SK-N-MC (cell line): ENCODE data around the gene MRPL12.
A peak's percentile ranks its signal among the peaks of the same experiment; 100 is the strongest.

Experiments used
- DNase-seq: peaks from one replicate; pipeline ENCODE4 v3.0.0-alpha.2; 2011; ENCODE audit warnings: low read depth, low spot score
- H3K27ac ChIP-seq: fragments of 200-600 bp; sonication (generic); 2 replicates; pipeline ENCODE4 v1.5.1; 2016; ENCODE audit warnings: mixed run types
- H3K36me3 ChIP-seq: fragments of 200-600 bp; sonication (generic); 2 replicates; pipeline ENCODE4 v1.6.1; 2017; ENCODE audit warnings: antibody characterized with exemption, low read length, mixed read lengths; ENCODE audit not compliant: insufficient read depth
- H3K4me3 ChIP-seq: fragments of 200-600 bp; sonication (generic); 2 replicates; pipeline ENCODE4 v1.5.1; 2016
- H3K9ac ChIP-seq: fragments of 200-600 bp; sonication (generic); 2 replicates; pipeline ENCODE4 v1.8.0; 2017; ENCODE audit warnings: mixed run types, mixed read lengths; ENCODE audit not compliant: insufficient read length
- H3K9me3 ChIP-seq: fragments of 200-600 bp; sonication (generic); 2 replicates; pipeline ENCODE4 v1.6.1; 2017; ENCODE audit warnings: low read depth, mild to moderate bottlenecking, antibody characterized with exemption, low read length, moderate library complexity, mixed read lengths
- EZH2 ChIP-seq: fragments of 200-600 bp; sonication (generic); IDR thresholded peaks from one replicate; pipeline ENCODE4 v1.6.1; 2017; ENCODE audit warnings: antibody characterized with exemption
- FOXP2 ChIP-seq: optimal IDR thresholded peaks from 2 replicates; pipeline ENCODE3; 2011; ENCODE audit warnings: mild to moderate bottlenecking, moderate library complexity; ENCODE audit not compliant: insufficient read depth; ENCODE audit errors: extremely low read length, control extremely low read depth
- POLR2AphosphoS5 ChIP-seq: IDR thresholded peaks from 2 replicates; pipeline ENCODE4 v1.6.1; 2012; ENCODE audit warnings: mild to moderate bottlenecking, low read depth, low read length, borderline replicate concordance

Gene MRPL12

GRCh38 chr17:81722184-81723120, 19.3 kb downstream of the MRPL12 start:
- DNase-seq: no peak
- H3K9ac ChIP-seq: no peak overlapping the region
- H3K36me3 ChIP-seq: no peaks in the 10 kb centered on the region; the same call in 1 of the 2 replicates
- TF ChIP-seq POLR2AphosphoS5 (peak; percentile 45; the same call in 1 of the 2 replicates), EZH2 (no peak)
- no peaks in the 10 kb centered on the region for H3K9me3 ChIP-seq
- peak overlapping the region; percentile 84 for H3K27ac ChIP-seq
- H3K4me3 ChIP-seq: no peak overlapping the region

- no peak overlapping the region for H3K4me3 ChIP-seq
- DNase-seq: no peak
- H3K27ac ChIP-seq: peak overlapping the region; percentile 84
- H3K36me3 ChIP-seq: no peaks in the 10 kb centered on the region; the same call in 1 of the 2 replicates
- H3K9me3 ChIP-seq: no peaks in the 10 kb centered on the region
- TF ChIP-seq EZH2 (no peak), FOXP2 (no peak), POLR2AphosphoS5 (no peak)
- H3K9ac ChIP-seq: no peak overlapping the region
Measured at GRCh38 chr17:81723651-81724209, 20.6 kb downstream of the MRPL12 start.

- Histone ChIP-seq H3K36me3 (no peaks in the 10 kb centered on the region), H3K4me3 (no peak overlapping the region), H3K9me3 (no peaks in the 10 kb centered on the region), H3K9ac (no peak overlapping the region), H3K27ac (no peak overlapping the region)
- DNase-seq: no peak
- no peak for TF ChIP-seq FOXP2
- no peak for TF ChIP-seq EZH2
- TF ChIP-seq POLR2AphosphoS5: no peak
Measured at GRCh38 chr17:81725439-81725838, 22.3 kb downstream of the MRPL12 start.

- no peak overlapping the region for H3K9ac ChIP-seq
- no peak overlapping the region for H3K4me3 ChIP-seq
- H3K36me3 ChIP-seq: no peaks in the 10 kb centered on the region
- H3K27ac ChIP-seq: no peak overlapping the region
- TF ChIP-seq EZH2 (no peak), FOXP2 (no peak), POLR2AphosphoS5 (no peak)
- DNase-seq: no peak
- no peaks in the 10 kb centered on the region for H3K9me3 ChIP-seq
Measured at GRCh38 chr17:81726004-81726403, 22.8 kb downstream of the MRPL12 start.

GRCh38 chr17:81727324-81728031, 24.3 kb downstream of the MRPL12 start:
- no peak overlapping the region for H3K27ac ChIP-seq
- H3K9ac ChIP-seq: no peak overlapping the region
- no peaks in the 10 kb centered on the region for H3K36me3 ChIP-seq
- TF ChIP-seq EZH2 (no peak), POLR2AphosphoS5 (no peak), FOXP2 (no peak)
- no peaks in the 10 kb centered on the region for H3K9me3 ChIP-seq
- DNase-seq: no peak
- H3K4me3 ChIP-seq: no peak overlapping the region

- H3K9me3 ChIP-seq: no peaks in the 10 kb centered on the region
- H3K9ac ChIP-seq: no peak overlapping the region
- peak overlapping the region; percentile 97 for H3K27ac ChIP-seq
- no peak for DNase-seq
- no peak for TF ChIP-seq FOXP2
- no peaks in the 10 kb centered on the region for H3K36me3 ChIP-seq
- H3K4me3 ChIP-seq: no peak overlapping the region
Measured at GRCh38 chr17:81733507-81734404, 30.6 kb downstream of the MRPL12 start.

GRCh38 chr17:81734405-81735263, 31.5 kb downstream of the MRPL12 start:
- H3K9me3 ChIP-seq: no peaks in the 10 kb centered on the region
- H3K9ac ChIP-seq: no peak overlapping the region
- TF ChIP-seq FOXP2: no peak
- TF ChIP-seq POLR2AphosphoS5: no peak
- TF ChIP-seq EZH2: no peak
- no peaks in the 10 kb centered on the region for H3K36me3 ChIP-seq
- no peak for DNase-seq
- H3K27ac ChIP-seq: no peak overlapping the region
- H3K4me3 ChIP-seq: no peak overlapping the region
